GM13976 (cell line): ENCODE results near the gene PCBD1.

ENCODE experiments used
- DNase-seq: peaks from one replicate; pipeline ENCODE4 v3.0.0; 2012; ENCODE audit warnings: low spot score
- in situ Hi-C: fragments of 300-500 bp; cut with MboI; formaldehyde crosslinking; loops from one replicate; pipeline ENCODE4 v1.12.0; 2022; ENCODE audit warnings: low sequenced_read_pairs, mixed read lengths, inconsistent platforms; ENCODE audit not compliant: unreplicated experiment
- TF ChIP-seq, protein P1 (sequence below): IDR thresholded peaks from 2 replicates; pipeline ENCODE4 v1.5.1; 2012; ENCODE audit warnings: borderline replicate concordance, mild to moderate bottlenecking; ENCODE audit not compliant: insufficient read depth; ENCODE audit errors: extremely low read depth, missing control alignments, control extremely low read depth

The PCBD1 gene

DNA sequence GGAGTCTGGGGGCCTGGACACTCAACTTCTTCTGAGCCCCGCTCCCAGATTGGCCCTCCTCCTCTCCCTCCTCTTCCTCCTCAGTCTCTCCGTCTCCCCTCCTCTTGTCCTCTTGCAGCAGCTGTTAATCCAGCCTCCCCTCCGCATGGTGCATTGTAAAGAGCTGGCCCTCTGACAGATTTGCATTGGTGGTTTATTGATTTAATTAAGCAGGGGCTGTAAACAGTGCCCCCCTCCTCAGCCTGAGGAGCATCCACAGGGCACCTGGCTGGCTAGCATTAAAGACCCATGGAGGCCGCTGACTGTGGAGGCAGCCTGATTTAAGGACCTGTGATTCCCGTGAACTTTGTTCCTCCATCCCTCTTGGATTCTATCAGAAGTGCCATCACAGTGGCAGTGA lies 28.9 kb upstream of the PCBD1 start:
- DNase-seq: no peak
- TF ChIP-seq, protein P1, sequence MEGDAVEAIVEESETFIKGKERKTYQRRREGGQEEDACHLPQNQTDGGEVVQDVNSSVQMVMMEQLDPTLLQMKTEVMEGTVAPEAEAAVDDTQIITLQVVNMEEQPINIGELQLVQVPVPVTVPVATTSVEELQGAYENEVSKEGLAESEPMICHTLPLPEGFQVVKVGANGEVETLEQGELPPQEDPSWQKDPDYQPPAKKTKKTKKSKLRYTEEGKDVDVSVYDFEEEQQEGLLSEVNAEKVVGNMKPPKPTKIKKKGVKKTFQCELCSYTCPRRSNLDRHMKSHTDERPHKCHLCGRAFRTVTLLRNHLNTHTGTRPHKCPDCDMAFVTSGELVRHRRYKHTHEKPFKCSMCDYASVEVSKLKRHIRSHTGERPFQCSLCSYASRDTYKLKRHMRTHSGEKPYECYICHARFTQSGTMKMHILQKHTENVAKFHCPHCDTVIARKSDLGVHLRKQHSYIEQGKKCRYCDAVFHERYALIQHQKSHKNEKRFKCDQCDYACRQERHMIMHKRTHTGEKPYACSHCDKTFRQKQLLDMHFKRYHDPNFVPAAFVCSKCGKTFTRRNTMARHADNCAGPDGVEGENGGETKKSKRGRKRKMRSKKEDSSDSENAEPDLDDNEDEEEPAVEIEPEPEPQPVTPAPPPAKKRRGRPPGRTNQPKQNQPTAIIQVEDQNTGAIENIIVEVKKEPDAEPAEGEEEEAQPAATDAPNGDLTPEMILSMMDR: no peak
- in situ Hi-C loops: no loop called here

DNA sequence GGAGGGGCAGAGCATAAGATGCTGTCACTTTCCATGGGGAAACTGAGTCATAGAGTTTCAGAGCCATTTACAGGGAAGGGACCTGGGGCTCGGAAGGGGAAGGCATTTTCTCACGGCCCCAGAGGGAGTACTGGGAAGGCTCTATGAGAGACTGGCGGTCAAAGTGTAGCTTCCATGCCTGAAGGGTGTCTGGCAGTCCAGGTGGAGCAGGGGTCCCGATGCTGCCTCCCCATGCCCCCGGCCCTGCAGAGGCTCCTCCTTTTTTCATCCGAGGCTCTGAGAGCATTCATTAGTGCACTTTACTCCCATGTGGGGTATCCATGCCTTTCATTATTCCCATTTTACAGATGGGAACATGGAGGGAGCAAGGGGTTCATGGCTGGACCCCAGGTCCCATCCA lies 27.9 kb upstream of the PCBD1 start:
- in situ Hi-C loops: no loop called here
- DNase-seq: no peak
- TF ChIP-seq, protein P1: no peak

DNA sequence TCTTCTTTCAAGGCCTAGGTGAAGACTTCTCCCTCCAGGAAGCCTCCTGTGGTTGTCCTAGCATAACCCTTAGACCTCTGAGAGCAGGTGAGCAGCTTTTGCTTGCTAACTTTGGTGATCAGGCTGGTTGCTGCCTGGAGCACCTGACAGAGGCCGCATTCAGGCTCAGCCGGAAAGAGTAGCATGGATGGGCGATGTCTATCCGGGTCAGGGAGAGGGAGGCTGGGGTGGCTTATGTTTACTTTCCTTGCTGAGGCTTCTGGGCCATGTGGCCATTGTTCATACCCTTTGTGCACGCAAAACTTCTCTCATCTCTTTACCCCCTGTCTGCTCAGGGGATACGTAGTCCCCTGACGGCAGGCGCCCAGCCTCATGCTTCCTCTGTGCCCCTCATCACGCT lies 27.4 kb upstream of the PCBD1 start:
- DNase-seq: no peak
- in situ Hi-C loops: no loop called here
- TF ChIP-seq, protein P1: no peak

DNA sequence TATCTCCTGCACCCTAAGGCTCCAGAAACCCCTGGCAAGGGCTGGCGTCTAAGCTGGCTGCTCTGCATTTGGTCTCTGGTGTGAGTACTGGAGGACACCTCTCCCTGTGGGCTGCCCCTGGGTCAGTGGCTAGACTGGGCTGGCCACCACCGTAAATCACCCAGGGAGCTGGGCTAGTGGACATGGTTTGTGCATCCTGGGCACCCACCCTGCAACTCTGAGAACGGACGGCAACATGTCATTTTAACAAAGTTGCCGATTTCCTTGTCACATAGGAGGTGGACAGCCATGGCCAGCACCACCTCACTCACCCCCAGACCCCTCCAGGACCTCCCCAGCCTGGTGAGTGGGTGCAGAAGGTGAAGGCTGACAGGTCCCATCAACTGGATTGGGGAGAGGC lies 26.8 kb upstream of the PCBD1 start:
- in situ Hi-C loops: no loop called here
- no peak for DNase-seq
- TF ChIP-seq, protein P1: no peak

DNA sequence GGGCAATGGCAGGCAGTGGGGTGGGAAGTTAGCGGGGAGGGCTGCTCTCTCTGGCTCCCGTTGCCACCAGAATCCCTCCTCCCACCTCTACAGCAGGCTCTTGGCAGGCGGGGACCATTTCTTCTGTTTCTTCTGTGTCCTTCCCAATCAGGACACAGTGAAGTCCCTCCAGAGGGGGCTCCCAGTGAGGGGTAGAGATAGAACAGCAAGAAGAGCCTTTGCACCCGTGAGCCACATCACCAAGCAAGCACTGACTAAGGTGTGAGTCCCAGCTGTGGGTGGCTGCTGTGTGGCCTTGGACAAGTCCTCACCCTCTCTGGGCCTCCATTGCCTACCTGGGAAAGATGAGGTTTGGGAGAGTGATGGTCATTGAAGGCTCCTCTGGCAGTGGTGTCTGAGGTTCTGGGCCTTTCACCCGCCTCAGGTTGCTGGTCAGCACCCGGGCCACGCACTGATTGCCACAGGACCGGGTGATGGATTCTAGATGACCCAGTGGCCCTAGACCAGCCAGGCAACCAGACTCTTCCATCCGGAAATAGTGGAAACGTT lies 26.0 kb upstream of the PCBD1 start:
- DNase-seq: no peak
- TF ChIP-seq, protein P1: no peak
- in situ Hi-C loops: no loop called here

DNA sequence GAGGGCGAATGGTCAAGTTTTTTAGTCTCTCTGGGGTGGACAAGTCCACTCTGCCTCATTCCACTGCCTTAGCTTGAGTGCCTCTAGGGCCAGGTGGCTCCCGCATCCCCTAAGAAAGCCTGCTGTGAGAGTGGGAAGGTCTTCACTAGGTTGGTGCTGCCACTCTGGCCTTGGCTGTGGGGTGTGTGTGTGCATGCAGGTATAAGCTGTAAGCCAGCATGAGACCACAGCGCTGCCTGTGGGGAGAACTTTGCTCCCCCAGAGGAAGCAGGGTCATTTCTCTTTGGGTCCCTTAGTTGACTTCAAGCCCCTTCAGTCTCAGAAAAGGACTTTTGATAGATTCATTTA lies 25.5 kb upstream of the PCBD1 start:
- TF ChIP-seq, protein P1: no peak
- DNase-seq: no peak
- in situ Hi-C loops: no loop called here
